ENCODE data around the gene HEXB. TPM values are rescaled to one million over a fixed set of nuclear protein-coding genes. Genes with fewer than 3 reads are reported as not detected.

HEXB gene

GRCh38 chr5:74763504-74763903 lies 78.5 kb downstream of the HEXB start:
- Histone ChIP-seq H3K9me3 (replicated peaks; ENCODE audit: low read length) (no peaks in the 10 kb centered on the region), H3K4me3 (ENCODE audit: low read length) (no peak overlapping the region), H3K4me1 (ENCODE audit: control insufficient read depth, insufficient read depth, low read length) (peaks cover 39% of the 10 kb centered on the region), H3K4me2 (ENCODE audit: low read length) (peak overlapping the region; percentile 45), H3K36me3 (ENCODE audit: insufficient read depth, low read length) (peaks cover 15% of the 10 kb centered on the region), H3K9ac (ENCODE audit: low read depth, low read length) (no peak overlapping the region), H3K27me3 (ENCODE audit: control insufficient read depth, insufficient read depth, low read length) (no peaks in the 10 kb centered on the region)

GRCh38 chr5:74765201-74765600 lies 80.2 kb downstream of the HEXB start:
- Histone ChIP-seq H3K9me3 (replicated peaks; ENCODE audit: low read length) (no peaks in the 10 kb centered on the region), H3K9ac (ENCODE audit: low read depth, low read length) (no peak overlapping the region), H3K4me2 (ENCODE audit: low read length) (peak overlapping the region; percentile 43), H3K4me1 (ENCODE audit: control insufficient read depth, insufficient read depth, low read length) (peaks cover 40% of the 10 kb centered on the region), H3K4me3 (ENCODE audit: low read length) (no peak overlapping the region), H3K27me3 (ENCODE audit: control insufficient read depth, insufficient read depth, low read length) (no peaks in the 10 kb centered on the region), H3K36me3 (ENCODE audit: insufficient read depth, low read length) (peaks cover 17% of the 10 kb centered on the region)

- Histone ChIP-seq H3K9ac (ENCODE audit: low read depth, low read length) (peak overlapping the region; percentile 87), H3K27me3 (ENCODE audit: control insufficient read depth, insufficient read depth, low read length) (no peaks in the 10 kb centered on the region), H3K9me3 (replicated peaks; ENCODE audit: low read length) (no peaks in the 10 kb centered on the region), H3K4me1 (ENCODE audit: control insufficient read depth, insufficient read depth, low read length) (peaks cover 40% of the 10 kb centered on the region), H3K4me2 (ENCODE audit: low read length) (peak overlapping the region; percentile 79), H3K36me3 (ENCODE audit: insufficient read depth, low read length) (peaks cover 15% of the 10 kb centered on the region), H3K4me3 (ENCODE audit: low read length) (peak overlapping the region; percentile 90)
These were observed 80.9 kb downstream of the HEXB start for GRCh38 chr5:74765929-74766328.

- Histone ChIP-seq H3K4me2 (ENCODE audit: low read length) (peak overlapping the region; percentile 79), H3K9ac (ENCODE audit: low read depth, low read length) (peak overlapping the region; percentile 87), H3K27me3 (ENCODE audit: control insufficient read depth, insufficient read depth, low read length) (no peaks in the 10 kb centered on the region), H3K4me3 (ENCODE audit: low read length) (peak overlapping the region; percentile 90), H3K36me3 (ENCODE audit: insufficient read depth, low read length) (peaks cover 20% of the 10 kb centered on the region), H3K4me1 (ENCODE audit: control insufficient read depth, insufficient read depth, low read length) (peaks cover 40% of the 10 kb centered on the region), H3K9me3 (replicated peaks; ENCODE audit: low read length) (no peaks in the 10 kb centered on the region)
These were observed 81.4 kb downstream of the HEXB start for GRCh38 chr5:74766418-74766848.

GRCh38 chr5:74766849-74767578 lies 82.0 kb downstream of the HEXB start, which contains the start of the genes GFM2 and NSA2:
GFM2 (minus strand) TSS chr5:74767117; CDS start chr5:74763742, 3,375 bp downstream.
NSA2 (plus strand) TSS chr5:74767249; CDS start chr5:74767361, 112 bp downstream.
- Histone ChIP-seq H3K4me2 (ENCODE audit: low read length) (peak within 1 kb of the TSS; percentile 89), H3K9me3 (replicated peaks; ENCODE audit: low read length) (no peaks in the 10 kb centered on the region), H3K4me3 (ENCODE audit: low read length) (peak within 1 kb of the TSS; percentile 90), H3K9ac (ENCODE audit: low read depth, low read length) (peak within 1 kb of the TSS; percentile 87), H3K36me3 (ENCODE audit: insufficient read depth, low read length) (peaks cover 20% of the 10 kb centered on the region), H3K27me3 (ENCODE audit: control insufficient read depth, insufficient read depth, low read length) (no peaks in the 10 kb centered on the region), H3K4me1 (ENCODE audit: control insufficient read depth, insufficient read depth, low read length) (peaks cover 40% of the 10 kb centered on the region)

GRCh38 chr5:74767579-74767913 lies 82.5 kb downstream of the HEXB start:
- Histone ChIP-seq H3K9me3 (replicated peaks; ENCODE audit: low read length) (no peaks in the 10 kb centered on the region), H3K9ac (ENCODE audit: low read depth, low read length) (peak overlapping the region; percentile 87), H3K36me3 (ENCODE audit: insufficient read depth, low read length) (peaks cover 23% of the 10 kb centered on the region), H3K27me3 (ENCODE audit: control insufficient read depth, insufficient read depth, low read length) (no peaks in the 10 kb centered on the region), H3K4me3 (ENCODE audit: low read length) (peak overlapping the region; percentile 90), H3K4me2 (ENCODE audit: low read length) (peak overlapping the region; percentile 89), H3K4me1 (ENCODE audit: control insufficient read depth, insufficient read depth, low read length) (peaks cover 35% of the 10 kb centered on the region)

Small RNAs within 50 kb of the gene (small RNA-seq; reads per million reads assigned to genes)
- not detected for gene RNU6-658P

All from skeletal muscle satellite cell (primary cell).